GM19328 (cell line): ENCODE data around the gene ESRRA.

Experiments
- ATAC-seq: cut with Tn5 transposase; IDR thresholded peaks from one replicate; pipeline ENCODE4 v1.9.1; 2021; ENCODE audit warnings: mild to moderate bottlenecking, moderate library complexity; ENCODE audit not compliant: unreplicated experiment

Gene ESRRA

GRCh38 chr11:64348383-64349024 lies 43.2 kb downstream of the ESRRA start:
- ATAC-seq, result no peak

- no peak for ATAC-seq
Measured at GRCh38 chr11:64349025-64349387, 43.7 kb downstream of the ESRRA start.

- ATAC-seq, result no peak
Measured at GRCh38 chr11:64349404-64349803, 44.1 kb downstream of the ESRRA start.

- no peak for ATAC-seq
Measured at GRCh38 chr11:64351136-64351631, 45.9 kb downstream of the ESRRA start.

GRCh38 chr11:64352099-64352994 lies 47.0 kb downstream of the ESRRA start:
- ATAC-seq, result no peak

- ATAC-seq, result no peak
Measured at GRCh38 chr11:64352995-64353714, 47.8 kb downstream of the ESRRA start.

- ATAC-seq, result no peak
Measured at GRCh38 chr11:64353715-64354506, 48.6 kb downstream of the ESRRA start.

GRCh38 chr11:64355078-64355940 lies 50.0 kb downstream of the ESRRA start:
- no peak for ATAC-seq

- no peak for ATAC-seq
Measured at GRCh38 chr11:64356498-64357411, 51.4 kb downstream of the ESRRA start.

GRCh38 chr11:64357446-64357845 lies 52.1 kb downstream of the ESRRA start:
- ATAC-seq, result no peak

GRCh38 chr11:64357904-64358535 lies 52.7 kb downstream of the ESRRA start:
- no peak for ATAC-seq

- no peak for ATAC-seq
Measured at GRCh38 chr11:64358536-64358906, 53.2 kb downstream of the ESRRA start.

GRCh38 chr11:64358907-64359711 lies 53.8 kb downstream of the ESRRA start, which contains the start of gene RPS6KA4:
RPS6KA4 (plus strand) TSS chr11:64359162; CDS start chr11:64359236, 74 bp downstream.
- ATAC-seq, result peak; percentile 53

GRCh38 chr11:64359712-64360445 lies 54.6 kb downstream of the ESRRA start:
- ATAC-seq, result no peak

- no peak for ATAC-seq
Measured at GRCh38 chr11:64360448-64360921, 55.2 kb downstream of the ESRRA start.

GRCh38 chr11:64361659-64362058 lies 56.3 kb downstream of the ESRRA start:
- no peak for ATAC-seq
